SK-N-SH treated with all-trans-retinoic acid at 6 μM for 48 hours (cell line): ENCODE data around the gene BPIFB6.

Experiments
- ARNTL ChIP-seq: fragments of 450-650 bp; formaldehyde crosslinking; IDR thresholded peaks from 2 replicates; pipeline ENCODE4 v1.5.0; 2020; ENCODE audit warnings: low read depth, mild to moderate bottlenecking, moderate library complexity, borderline replicate concordance
- BACH2 ChIP-seq: fragments of 250-450 bp; sonication (Bioruptor Pico); IDR thresholded peaks from 2 replicates; pipeline ENCODE4 v1.9.0; 2021; ENCODE audit warnings: mild to moderate bottlenecking, borderline replicate concordance
- ESRRG ChIP-seq: fragments of 250-450 bp; sonication (Bioruptor Pico); IDR thresholded peaks from 2 replicates; pipeline ENCODE4 v1.6.1; 2021; ENCODE audit warnings: mild to moderate bottlenecking
- RARB ChIP-seq: fragments of 250-450 bp; sonication (Bioruptor Pico); IDR thresholded peaks from 2 replicates; pipeline ENCODE4 v1.8.0; 2021; ENCODE audit warnings: mild to moderate bottlenecking, moderate library complexity
- TCF4 ChIP-seq: fragments of 250-450 bp; sonication (Bioruptor Pico); IDR thresholded peaks from 2 replicates; pipeline ENCODE4 v1.8.0; 2021; ENCODE audit warnings: mild to moderate bottlenecking, moderate library complexity, borderline replicate concordance
- ZC3H10 ChIP-seq: fragments of 250-450 bp; sonication (Bioruptor Pico); IDR thresholded peaks from 2 replicates; pipeline ENCODE4 v1.5.1; 2021; ENCODE audit warnings: mild to moderate bottlenecking, moderate library complexity
- ZFP3 ChIP-seq: fragments of 250-450 bp; sonication (Bioruptor Pico); IDR thresholded peaks from 2 replicates; pipeline ENCODE4 v1.5.0; 2020; ENCODE audit warnings: mild to moderate bottlenecking, moderate library complexity
- ZFP30 ChIP-seq: fragments of 450-650 bp; formaldehyde crosslinking; IDR thresholded peaks from 2 replicates; pipeline ENCODE4 v1.5.0; 2022; ENCODE audit warnings: mild to moderate bottlenecking, moderate library complexity
- ZNF565 ChIP-seq: fragments of 450-650 bp; formaldehyde crosslinking; conservative IDR thresholded peaks from 2 replicates; pipeline ENCODE4 v1.5.0; 2020; ENCODE audit warnings: low read depth, mild to moderate bottlenecking, moderate library complexity
- TF ChIP-seq, protein P1 (sequence below): fragments of 250-450 bp; sonication (Bioruptor Pico); IDR thresholded peaks from 2 replicates; pipeline ENCODE4 v1.8.0; 2021; ENCODE audit warnings: low read depth, mild to moderate bottlenecking, moderate library complexity, borderline replicate concordance
- TF ChIP-seq, protein P2 (sequence below): fragments of 250-450 bp; sonication (Bioruptor Pico); IDR thresholded peaks from 2 replicates; pipeline ENCODE4 v1.5.1; 2020; ENCODE audit warnings: low read depth, mild to moderate bottlenecking, moderate library complexity
- TF ChIP-seq, protein P3 (sequence below): fragments of 250-450 bp; sonication (Bioruptor Pico); IDR thresholded peaks from 2 replicates; pipeline ENCODE4 v1.8.0; 2020; ENCODE audit warnings: mild to moderate bottlenecking, moderate library complexity, borderline replicate concordance
- TF ChIP-seq, protein P4 (sequence below): fragments of 250-450 bp; sonication (Bioruptor Pico); IDR thresholded peaks from 2 replicates; pipeline ENCODE4 v1.5.1; 2021; ENCODE audit warnings: mild to moderate bottlenecking, moderate library complexity

DNA sequence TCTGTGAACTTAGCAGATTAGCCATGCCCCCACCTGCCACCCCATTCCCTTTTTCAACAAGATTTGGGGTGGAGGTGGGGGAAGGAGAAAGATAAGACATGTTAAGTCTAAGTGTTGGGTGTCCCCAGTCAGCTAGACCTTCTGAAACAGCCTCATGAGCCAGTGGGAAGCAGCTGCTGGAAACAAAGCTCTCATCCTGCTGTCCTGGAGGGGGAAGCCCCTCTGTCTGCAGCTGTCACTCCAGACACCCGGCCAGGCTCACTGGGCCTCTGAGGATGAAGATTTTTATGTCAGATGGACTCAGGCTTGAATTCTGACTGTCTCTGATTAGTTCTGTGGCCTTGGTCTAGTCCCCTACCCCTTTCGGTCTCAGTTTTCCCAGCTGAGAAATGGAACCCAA is 23.3 kb downstream of the BPIFB6 start:
- no peak for TF ChIP-seq ZC3H10
- no peak for TF ChIP-seq ARNTL (CRISPR knock-in tag)
- TF ChIP-seq, protein P1, sequence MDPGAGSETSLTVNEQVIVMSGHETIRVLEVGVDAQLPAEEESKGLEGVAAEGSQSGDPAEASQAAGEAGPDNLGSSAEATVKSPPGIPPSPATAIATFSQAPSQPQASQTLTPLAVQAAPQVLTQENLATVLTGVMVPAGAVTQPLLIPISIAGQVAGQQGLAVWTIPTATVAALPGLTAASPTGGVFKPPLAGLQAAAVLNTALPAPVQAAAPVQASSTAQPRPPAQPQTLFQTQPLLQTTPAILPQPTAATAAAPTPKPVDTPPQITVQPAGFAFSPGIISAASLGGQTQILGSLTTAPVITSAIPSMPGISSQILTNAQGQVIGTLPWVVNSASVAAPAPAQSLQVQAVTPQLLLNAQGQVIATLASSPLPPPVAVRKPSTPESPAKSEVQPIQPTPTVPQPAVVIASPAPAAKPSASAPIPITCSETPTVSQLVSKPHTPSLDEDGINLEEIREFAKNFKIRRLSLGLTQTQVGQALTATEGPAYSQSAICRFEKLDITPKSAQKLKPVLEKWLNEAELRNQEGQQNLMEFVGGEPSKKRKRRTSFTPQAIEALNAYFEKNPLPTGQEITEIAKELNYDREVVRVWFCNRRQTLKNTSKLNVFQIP, result no peak
- no peak for TF ChIP-seq ZNF565 (CRISPR knock-in tag)
- TF ChIP-seq, protein P2, sequence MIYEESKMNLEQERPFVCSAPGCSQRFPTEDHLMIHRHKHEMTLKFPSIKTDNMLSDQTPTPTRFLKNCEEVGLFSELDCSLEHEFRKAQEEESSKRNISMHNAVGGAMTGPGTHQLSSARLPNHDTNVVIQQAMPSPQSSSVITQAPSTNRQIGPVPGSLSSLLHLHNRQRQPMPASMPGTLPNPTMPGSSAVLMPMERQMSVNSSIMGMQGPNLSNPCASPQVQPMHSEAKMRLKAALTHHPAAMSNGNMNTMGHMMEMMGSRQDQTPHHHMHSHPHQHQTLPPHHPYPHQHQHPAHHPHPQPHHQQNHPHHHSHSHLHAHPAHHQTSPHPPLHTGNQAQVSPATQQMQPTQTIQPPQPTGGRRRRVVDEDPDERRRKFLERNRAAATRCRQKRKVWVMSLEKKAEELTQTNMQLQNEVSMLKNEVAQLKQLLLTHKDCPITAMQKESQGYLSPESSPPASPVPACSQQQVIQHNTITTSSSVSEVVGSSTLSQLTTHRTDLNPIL (CRISPR knock-in tag), result no peak
- TF ChIP-seq ZFP30, result no peak
- TF ChIP-seq, protein P3, sequence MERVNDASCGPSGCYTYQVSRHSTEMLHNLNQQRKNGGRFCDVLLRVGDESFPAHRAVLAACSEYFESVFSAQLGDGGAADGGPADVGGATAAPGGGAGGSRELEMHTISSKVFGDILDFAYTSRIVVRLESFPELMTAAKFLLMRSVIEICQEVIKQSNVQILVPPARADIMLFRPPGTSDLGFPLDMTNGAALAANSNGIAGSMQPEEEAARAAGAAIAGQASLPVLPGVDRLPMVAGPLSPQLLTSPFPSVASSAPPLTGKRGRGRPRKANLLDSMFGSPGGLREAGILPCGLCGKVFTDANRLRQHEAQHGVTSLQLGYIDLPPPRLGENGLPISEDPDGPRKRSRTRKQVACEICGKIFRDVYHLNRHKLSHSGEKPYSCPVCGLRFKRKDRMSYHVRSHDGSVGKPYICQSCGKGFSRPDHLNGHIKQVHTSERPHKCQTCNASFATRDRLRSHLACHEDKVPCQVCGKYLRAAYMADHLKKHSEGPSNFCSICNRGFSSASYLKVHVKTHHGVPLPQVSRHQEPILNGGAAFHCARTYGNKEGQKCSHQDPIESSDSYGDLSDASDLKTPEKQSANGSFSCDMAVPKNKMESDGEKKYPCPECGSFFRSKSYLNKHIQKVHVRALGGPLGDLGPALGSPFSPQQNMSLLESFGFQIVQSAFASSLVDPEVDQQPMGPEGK (CRISPR knock-in tag), result no peak
- no peak for TF ChIP-seq ESRRG
- TF ChIP-seq, protein P4, sequence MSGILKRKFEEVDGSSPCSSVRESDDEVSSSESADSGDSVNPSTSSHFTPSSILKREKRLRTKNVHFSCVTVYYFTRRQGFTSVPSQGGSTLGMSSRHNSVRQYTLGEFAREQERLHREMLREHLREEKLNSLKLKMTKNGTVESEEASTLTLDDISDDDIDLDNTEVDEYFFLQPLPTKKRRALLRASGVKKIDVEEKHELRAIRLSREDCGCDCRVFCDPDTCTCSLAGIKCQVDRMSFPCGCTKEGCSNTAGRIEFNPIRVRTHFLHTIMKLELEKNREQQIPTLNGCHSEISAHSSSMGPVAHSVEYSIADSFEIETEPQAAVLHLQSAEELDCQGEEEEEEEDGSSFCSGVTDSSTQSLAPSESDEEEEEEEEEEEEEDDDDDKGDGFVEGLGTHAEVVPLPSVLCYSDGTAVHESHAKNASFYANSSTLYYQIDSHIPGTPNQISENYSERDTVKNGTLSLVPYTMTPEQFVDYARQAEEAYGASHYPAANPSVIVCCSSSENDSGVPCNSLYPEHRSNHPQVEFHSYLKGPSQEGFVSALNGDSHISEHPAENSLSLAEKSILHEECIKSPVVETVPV (CRISPR knock-in tag), result no peak
- no peak for TF ChIP-seq BACH2 (CRISPR knock-in tag)
- no peak for TF ChIP-seq RARB
- TF ChIP-seq TCF4 (CRISPR knock-in tag), result no peak
- no peak for TF ChIP-seq ZFP3 (CRISPR knock-in tag)
